ENCODE measurements around the gene FOXL2NB.

FOXL2NB gene

GRCh38 chr3:138946663-138947494 is at the start of gene FOXL2NB, which contains the start of gene FOXL2:
Gene FOXL2NB (plus strand): TSS chr3:138947217. CDS start chr3:138947365, 148 bp downstream.
Gene FOXL2 (minus strand): TSS chr3:138947137. CDS start chr3:138946722, 415 bp downstream.
- Histone ChIP-seq H3K27me3 (ENCODE audit: low read depth, low read length) (peaks cover 90% of the 10 kb centered on the region), H3K4me1 (ENCODE audit: control insufficient read depth in 1 of 2, insufficient read depth in 2 of 2, low read length in 2 of 2) (peaks cover 0 to 46% of the 10 kb centered on the region in 2 donors), H3K9me3 (ENCODE audit: control insufficient read depth in 1 of 2, low read length in 2 of 2) (no peaks in the 10 kb centered on the region), H3K36me3 (ENCODE audit: control insufficient read depth in 1 of 2, insufficient read depth in 2 of 2, low read length in 2 of 2) (no peaks in the 10 kb centered on the region), H3K4me3 (ENCODE audit: low read depth in 1 of 2, low read length in 2 of 2) (peak within 1 kb of the TSS; percentile 7 to 67), H3K27ac (ENCODE audit: low read length) (no peak within 1 kb of the TSS)

- H3K9me3 ChIP-seq (ENCODE audit: control insufficient read depth in 1 of 2, low read length in 2 of 2): no peaks in the 10 kb centered on the region
- no peaks in the 10 kb centered on the region for H3K27me3 ChIP-seq (ENCODE audit: low read depth, low read length)
- H3K4me1 ChIP-seq (ENCODE audit: control insufficient read depth in 1 of 2, insufficient read depth in 2 of 2, low read length in 2 of 2): no peaks in the 10 kb centered on the region
- H3K36me3 ChIP-seq (ENCODE audit: control insufficient read depth in 1 of 2, insufficient read depth in 2 of 2, low read length in 2 of 2): no peaks in the 10 kb centered on the region
- no peak overlapping the region for H3K4me3 ChIP-seq (ENCODE audit: low read depth in 1 of 2, low read length in 2 of 2)
- H3K27ac ChIP-seq (ENCODE audit: low read length): no peak overlapping the region
These were observed 48.7 kb upstream of the FOXL2NB start for GRCh38 chr3:138898301-138898700.

DNA sequence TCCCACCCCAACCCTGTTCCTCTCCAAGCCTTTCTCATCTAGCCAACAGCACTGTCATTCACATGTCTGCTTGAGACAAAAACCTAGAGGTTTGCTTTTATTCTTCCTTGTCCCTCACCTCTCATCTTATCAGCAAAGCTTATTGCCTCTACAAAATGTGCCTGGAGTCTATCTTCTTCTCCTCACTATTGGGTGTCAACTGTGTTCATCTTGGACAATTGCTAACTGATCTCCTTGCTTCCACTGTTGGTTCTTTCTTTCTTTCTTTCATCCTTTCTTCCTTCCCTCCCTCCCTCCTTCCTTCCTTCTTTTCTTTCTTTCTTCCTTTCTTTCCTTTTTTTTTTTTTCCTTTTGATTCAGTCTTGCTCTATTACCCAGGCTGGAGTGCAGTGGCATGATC is 48.3 kb upstream of the FOXL2NB start:
- H3K27ac ChIP-seq (ENCODE audit: low read length): no peak overlapping the region
- H3K4me1 ChIP-seq (ENCODE audit: control insufficient read depth in 1 of 2, insufficient read depth in 2 of 2, low read length in 2 of 2): no peaks in the 10 kb centered on the region
- H3K36me3 ChIP-seq (ENCODE audit: control insufficient read depth in 1 of 2, insufficient read depth in 2 of 2, low read length in 2 of 2): no peaks in the 10 kb centered on the region
- H3K9me3 ChIP-seq (ENCODE audit: control insufficient read depth in 1 of 2, low read length in 2 of 2): no peaks in the 10 kb centered on the region
- H3K4me3 ChIP-seq (ENCODE audit: low read depth in 1 of 2, low read length in 2 of 2): no peak overlapping the region
- H3K27me3 ChIP-seq (ENCODE audit: low read depth, low read length): no peaks in the 10 kb centered on the region

GRCh38 chr3:138899351-138899991 is 47.5 kb upstream of the FOXL2NB start:
- no peaks in the 10 kb centered on the region for H3K9me3 ChIP-seq (ENCODE audit: control insufficient read depth in 1 of 2, low read length in 2 of 2)
- no peaks in the 10 kb centered on the region for H3K27me3 ChIP-seq (ENCODE audit: low read depth, low read length)
- no peaks in the 10 kb centered on the region for H3K36me3 ChIP-seq (ENCODE audit: control insufficient read depth in 1 of 2, insufficient read depth in 2 of 2, low read length in 2 of 2)
- H3K27ac ChIP-seq (ENCODE audit: low read length): no peak overlapping the region
- H3K4me3 ChIP-seq (ENCODE audit: low read depth in 1 of 2, low read length in 2 of 2): no peak overlapping the region
- no peaks in the 10 kb centered on the region for H3K4me1 ChIP-seq (ENCODE audit: control insufficient read depth in 1 of 2, insufficient read depth in 2 of 2, low read length in 2 of 2)

- Histone ChIP-seq H3K27ac (ENCODE audit: low read length) (no peak overlapping the region), H3K36me3 (ENCODE audit: control insufficient read depth in 1 of 2, insufficient read depth in 2 of 2, low read length in 2 of 2) (no peaks in the 10 kb centered on the region), H3K27me3 (ENCODE audit: low read depth, low read length) (no peaks in the 10 kb centered on the region)
These were observed 45.5 kb upstream of the FOXL2NB start for GRCh38 chr3:138901567-138901966.

DNA sequence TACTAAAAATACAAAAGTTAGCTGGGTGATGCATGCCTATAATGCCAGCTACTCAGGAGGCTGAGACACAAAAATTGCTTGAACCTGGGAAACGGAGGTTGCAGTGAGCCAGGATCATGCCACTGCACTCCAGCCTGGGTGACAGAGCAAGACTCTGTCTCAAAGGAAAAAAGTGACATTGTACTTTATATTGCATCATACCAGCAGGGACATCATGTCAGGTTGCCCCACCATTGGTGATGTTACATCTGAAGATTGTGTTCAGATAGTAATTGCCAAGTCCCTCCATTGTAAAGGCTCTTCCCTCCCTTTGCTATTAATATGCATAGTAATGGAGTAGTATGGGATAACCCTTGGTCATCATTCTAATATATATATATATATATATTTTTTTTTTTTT is 44.8 kb upstream of the FOXL2NB start:
- Histone ChIP-seq H3K9me3 (ENCODE audit: control insufficient read depth in 1 of 2, low read length in 2 of 2) (no peaks in the 10 kb centered on the region), H3K27ac (ENCODE audit: low read length) (no peak overlapping the region), H3K4me1 (ENCODE audit: control insufficient read depth in 1 of 2, insufficient read depth in 2 of 2, low read length in 2 of 2) (no peaks in the 10 kb centered on the region), H3K27me3 (ENCODE audit: low read depth, low read length) (no peaks in the 10 kb centered on the region), H3K36me3 (ENCODE audit: control insufficient read depth in 1 of 2, insufficient read depth in 2 of 2, low read length in 2 of 2) (no peaks in the 10 kb centered on the region), H3K4me3 (ENCODE audit: low read depth in 1 of 2, low read length in 2 of 2) (no peak overlapping the region)

More at GRCh38 chr3:138901567-138901966, 45.5 kb upstream of the FOXL2NB start:
- H3K9me3 ChIP-seq (ENCODE audit: control insufficient read depth in 1 of 2, low read length in 2 of 2): no peaks in the 10 kb centered on the region
- H3K4me3 ChIP-seq (ENCODE audit: low read depth in 1 of 2, low read length in 2 of 2): no peak overlapping the region
- no peaks in the 10 kb centered on the region for H3K4me1 ChIP-seq (ENCODE audit: control insufficient read depth in 1 of 2, insufficient read depth in 2 of 2, low read length in 2 of 2)

- H3K4me3 ChIP-seq (ENCODE audit: low read depth in 1 of 2, low read length in 2 of 2): no peak overlapping the region
- no peaks in the 10 kb centered on the region for H3K4me1 ChIP-seq (ENCODE audit: control insufficient read depth in 1 of 2, insufficient read depth in 2 of 2, low read length in 2 of 2)
- no peak overlapping the region for H3K27ac ChIP-seq (ENCODE audit: low read length)
- no peaks in the 10 kb centered on the region for H3K9me3 ChIP-seq (ENCODE audit: control insufficient read depth in 1 of 2, low read length in 2 of 2)
- no peaks in the 10 kb centered on the region for H3K27me3 ChIP-seq (ENCODE audit: low read depth, low read length)
- H3K36me3 ChIP-seq (ENCODE audit: control insufficient read depth in 1 of 2, insufficient read depth in 2 of 2, low read length in 2 of 2): no peaks in the 10 kb centered on the region
These were observed 39.5 kb upstream of the FOXL2NB start for GRCh38 chr3:138907539-138907938.

GRCh38 chr3:138908846-138909245 is 38.2 kb upstream of the FOXL2NB start:
- Histone ChIP-seq H3K9me3 (ENCODE audit: control insufficient read depth in 1 of 2, low read length in 2 of 2) (no peaks in the 10 kb centered on the region), H3K4me3 (ENCODE audit: low read depth in 1 of 2, low read length in 2 of 2) (no peak overlapping the region)

GRCh38 chr3:138909904-138910303 is 37.1 kb upstream of the FOXL2NB start:
- Histone ChIP-seq H3K36me3 (ENCODE audit: control insufficient read depth in 1 of 2, insufficient read depth in 2 of 2, low read length in 2 of 2) (no peaks in the 10 kb centered on the region), H3K9me3 (ENCODE audit: control insufficient read depth in 1 of 2, low read length in 2 of 2) (no peaks in the 10 kb centered on the region)

More at GRCh38 chr3:138908846-138909245, 38.2 kb upstream of the FOXL2NB start:
- H3K27ac ChIP-seq (ENCODE audit: low read length): no peak overlapping the region
- no peaks in the 10 kb centered on the region for H3K36me3 ChIP-seq (ENCODE audit: control insufficient read depth in 1 of 2, insufficient read depth in 2 of 2, low read length in 2 of 2)
- no peaks in the 10 kb centered on the region for H3K4me1 ChIP-seq (ENCODE audit: control insufficient read depth in 1 of 2, insufficient read depth in 2 of 2, low read length in 2 of 2)
- no peaks in the 10 kb centered on the region for H3K27me3 ChIP-seq (ENCODE audit: low read depth, low read length)

GRCh38 chr3:138911621-138912020 is 35.4 kb upstream of the FOXL2NB start:
- H3K4me1 ChIP-seq (ENCODE audit: control insufficient read depth in 1 of 2, insufficient read depth in 2 of 2, low read length in 2 of 2): peaks cover 0 to 6% of the 10 kb centered on the region in 2 donors

More at GRCh38 chr3:138909904-138910303, 37.1 kb upstream of the FOXL2NB start:
- no peak overlapping the region for H3K4me3 ChIP-seq (ENCODE audit: low read depth in 1 of 2, low read length in 2 of 2)
- no peaks in the 10 kb centered on the region for H3K4me1 ChIP-seq (ENCODE audit: control insufficient read depth in 1 of 2, insufficient read depth in 2 of 2, low read length in 2 of 2)
- no peak overlapping the region for H3K27ac ChIP-seq (ENCODE audit: low read length)
- H3K27me3 ChIP-seq (ENCODE audit: low read depth, low read length): no peaks in the 10 kb centered on the region

GRCh38 chr3:138912237-138912636 is 34.8 kb upstream of the FOXL2NB start:
- no peak overlapping the region for H3K4me3 ChIP-seq (ENCODE audit: low read depth in 1 of 2, low read length in 2 of 2)
- H3K36me3 ChIP-seq (ENCODE audit: control insufficient read depth in 1 of 2, insufficient read depth in 2 of 2, low read length in 2 of 2): no peaks in the 10 kb centered on the region
- H3K27me3 ChIP-seq (ENCODE audit: low read depth, low read length): no peaks in the 10 kb centered on the region
- no peak overlapping the region for H3K27ac ChIP-seq (ENCODE audit: low read length)
- H3K9me3 ChIP-seq (ENCODE audit: control insufficient read depth in 1 of 2, low read length in 2 of 2): no peaks in the 10 kb centered on the region
- H3K4me1 ChIP-seq (ENCODE audit: control insufficient read depth in 1 of 2, insufficient read depth in 2 of 2, low read length in 2 of 2): peaks cover 0 to 6% of the 10 kb centered on the region in 2 donors

More at GRCh38 chr3:138911621-138912020, 35.4 kb upstream of the FOXL2NB start:
- Histone ChIP-seq H3K4me3 (ENCODE audit: low read depth in 1 of 2, low read length in 2 of 2) (no peak overlapping the region), H3K36me3 (ENCODE audit: control insufficient read depth in 1 of 2, insufficient read depth in 2 of 2, low read length in 2 of 2) (no peaks in the 10 kb centered on the region), H3K27me3 (ENCODE audit: low read depth, low read length) (no peaks in the 10 kb centered on the region), H3K27ac (ENCODE audit: low read length) (no peak overlapping the region), H3K9me3 (ENCODE audit: control insufficient read depth in 1 of 2, low read length in 2 of 2) (no peaks in the 10 kb centered on the region)

All from muscle layer of duodenum (tissue), 2 donors.